Measurements from ENCODE around the gene PADI4.

Gene PADI4

GRCh38 chr1:17282836-17283235 lies 25.2 kb upstream of the PADI4 start:
- DNase-seq = no peak

DNA sequence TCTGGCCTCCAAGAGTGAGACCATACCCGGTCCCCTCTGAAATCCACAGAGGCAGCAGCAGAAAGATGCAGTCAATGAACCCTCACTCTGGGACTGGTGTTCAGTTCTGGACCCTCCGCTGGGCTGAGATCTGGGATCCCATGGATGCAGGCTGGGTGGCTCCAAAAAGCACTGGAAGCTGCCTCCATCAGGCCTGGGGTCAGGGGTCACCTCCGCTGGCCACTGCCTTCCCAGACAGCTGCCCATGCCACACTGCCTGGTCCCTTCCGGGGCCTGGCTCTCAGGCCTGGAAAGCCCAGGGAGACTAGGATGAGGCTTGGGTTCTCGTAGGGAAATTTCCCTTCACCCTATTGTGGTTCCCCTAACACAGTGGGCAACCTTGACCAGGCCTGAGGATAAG lies 21.4 kb upstream of the PADI4 start:
- no peak for DNase-seq

GRCh38 chr1:17287130-17287776 lies 20.7 kb upstream of the PADI4 start:
- DNase-seq = no peak

DNA sequence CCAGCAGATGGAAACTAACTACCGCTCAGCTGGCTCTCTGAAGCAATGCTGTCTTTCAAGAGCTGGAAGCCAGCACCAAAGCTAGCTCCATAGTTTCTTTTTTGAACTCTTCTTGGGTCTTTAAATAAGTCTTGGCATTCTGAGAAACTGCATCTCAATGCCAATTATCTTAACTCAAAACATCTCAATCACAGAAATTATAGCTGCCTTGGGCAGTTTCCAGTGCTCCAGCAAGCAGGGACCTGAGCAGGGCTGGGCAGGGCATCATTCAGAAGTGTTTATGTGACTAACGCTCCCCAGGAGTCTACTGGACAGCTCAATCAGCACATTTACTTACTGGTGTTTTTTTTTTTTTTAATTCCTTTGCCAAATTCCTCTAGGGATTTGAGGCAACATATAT lies 18.3 kb upstream of the PADI4 start:
- DNase-seq = no peak

DNA sequence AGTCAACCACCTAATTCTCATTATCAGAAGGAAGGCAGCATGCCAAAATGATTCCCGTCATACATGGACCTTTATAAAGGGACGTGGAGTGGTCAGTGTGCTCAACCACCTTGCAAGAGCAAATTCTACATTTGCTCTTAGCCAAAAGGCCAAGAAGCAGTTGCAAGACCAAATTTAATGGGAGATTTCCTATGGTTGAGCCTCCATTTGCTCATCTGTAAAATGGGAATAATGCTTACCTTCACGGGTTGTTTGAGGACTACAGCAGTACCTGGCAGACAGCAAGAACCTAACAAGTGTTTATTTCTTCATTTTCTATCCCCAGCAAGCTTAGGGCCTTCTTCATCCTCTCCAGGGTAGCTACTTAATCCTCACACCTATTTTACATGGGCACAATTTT lies 17.4 kb upstream of the PADI4 start:
- DNase-seq = no peak

DNA sequence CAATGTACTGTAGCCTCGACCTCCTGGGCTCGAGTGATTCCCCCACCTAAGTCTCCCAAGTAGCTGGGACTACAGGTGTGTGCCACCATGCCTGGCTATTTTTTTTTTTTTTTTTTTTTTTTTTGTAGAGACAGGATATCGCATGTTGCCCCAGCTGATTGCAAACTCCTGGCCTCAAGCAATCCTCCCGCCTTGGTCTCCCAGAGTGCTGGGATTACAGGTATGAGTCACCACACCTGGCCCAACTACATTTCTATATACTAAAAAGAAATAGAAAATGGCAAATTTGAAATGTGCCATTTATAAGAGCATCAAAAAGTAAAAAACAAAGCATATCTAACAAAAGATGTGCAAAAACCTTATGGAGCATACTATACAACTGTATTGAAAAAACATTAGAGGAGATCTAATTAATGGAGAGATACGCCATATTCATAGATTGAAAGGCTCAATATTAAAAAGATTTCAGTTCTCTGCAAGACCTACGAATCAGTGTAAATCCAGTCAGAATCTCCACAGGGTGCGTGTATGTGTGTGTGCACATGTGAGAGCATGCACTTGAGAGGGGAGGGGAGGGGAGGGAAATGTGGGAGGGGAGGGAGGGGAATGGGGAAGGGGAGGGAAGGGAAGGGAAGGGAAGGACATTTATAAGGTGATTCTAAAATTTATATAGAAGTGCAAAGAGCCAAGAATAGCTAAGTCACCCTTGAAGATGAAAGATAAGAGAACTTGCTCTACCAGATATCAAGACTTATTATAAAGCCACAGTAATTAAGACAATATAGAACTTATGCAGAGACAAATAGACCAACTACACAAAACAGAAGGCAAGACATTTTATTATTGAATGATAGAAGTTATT lies 15.5 kb upstream of the PADI4 start:
- DNase-seq = no peak

DNA sequence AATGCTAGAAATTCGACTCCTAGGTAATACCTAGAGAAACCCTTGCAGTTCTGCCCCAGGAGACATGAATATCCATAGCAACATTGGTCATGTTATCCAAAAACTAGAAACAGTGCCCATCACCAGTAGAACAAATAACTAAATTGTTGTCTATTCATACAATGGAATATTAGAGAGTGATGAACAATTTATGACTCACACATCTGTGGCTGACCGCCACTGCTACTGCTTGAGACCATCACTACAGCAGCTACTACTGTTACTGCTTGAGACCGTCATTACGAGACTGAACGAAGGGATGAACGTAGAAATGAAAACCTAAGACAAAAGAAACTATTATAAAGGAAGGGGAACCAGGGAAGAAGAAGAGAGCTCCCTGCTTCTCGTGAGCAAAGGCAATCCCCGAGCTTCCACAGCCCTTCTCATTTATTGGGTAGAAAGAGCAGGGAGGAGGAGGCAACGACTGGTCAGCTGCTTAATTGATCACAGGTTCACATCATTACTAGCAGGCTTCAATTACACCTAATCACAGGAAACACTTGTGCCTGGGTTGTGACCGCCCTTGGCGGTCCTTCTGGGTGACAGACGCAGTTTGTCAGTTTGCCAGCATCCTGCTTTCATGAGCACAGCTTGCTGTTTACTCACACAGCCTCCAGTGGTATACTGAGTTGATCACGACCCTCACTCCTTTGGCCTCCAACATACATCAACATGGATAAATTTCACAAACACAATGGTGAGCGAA lies 14.1 kb upstream of the PADI4 start:
- DNase-seq = no peak

- DNase-seq = no peak
These were observed 12.7 kb upstream of the PADI4 start for GRCh38 chr1:17295292-17295691.

DNA sequence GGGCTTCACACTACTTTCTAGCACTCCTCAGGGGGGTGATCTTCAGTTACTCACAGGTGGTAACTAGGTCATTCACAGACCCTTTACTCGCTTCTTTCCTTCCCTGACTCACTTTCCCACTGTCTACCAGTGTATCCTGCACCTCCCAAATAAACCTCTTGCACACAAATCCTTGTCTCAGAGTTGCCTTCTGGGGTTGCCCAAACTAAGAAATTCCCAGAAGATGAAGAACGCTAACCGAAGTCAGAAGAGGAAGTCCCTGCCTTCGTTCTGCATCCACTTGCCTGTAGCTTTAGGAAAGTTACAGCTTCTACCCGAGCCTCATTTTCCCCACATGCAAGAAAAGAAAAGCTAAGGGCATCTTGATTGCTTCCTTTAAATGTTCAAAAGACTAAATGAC lies 11.9 kb upstream of the PADI4 start:
- no peak for DNase-seq

- no peak for DNase-seq
These were observed 10.0 kb upstream of the PADI4 start for GRCh38 chr1:17297991-17298390.

GRCh38 chr1:17301767-17302166 lies 6.2 kb upstream of the PADI4 start:
- no peak for DNase-seq

- DNase-seq = no peak
These were observed 3.7 kb upstream of the PADI4 start for GRCh38 chr1:17304151-17304825.

DNA sequence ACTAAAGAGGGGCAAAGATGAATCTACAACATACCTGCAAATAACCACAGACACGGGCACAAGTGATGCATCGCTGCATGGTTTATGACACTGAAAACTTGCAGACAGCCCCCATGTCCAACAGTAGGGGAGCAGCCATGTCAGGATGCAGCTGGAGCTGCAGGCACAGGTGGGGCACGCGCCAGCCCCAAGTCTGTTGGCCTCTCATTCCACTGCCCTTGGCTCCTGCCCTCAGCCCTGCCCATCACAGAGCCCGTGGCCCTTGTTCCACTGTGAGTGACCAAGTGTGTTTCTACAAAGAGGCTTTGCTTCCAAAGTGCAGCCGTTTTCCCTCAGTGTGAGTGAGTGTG lies 3.2 kb upstream of the PADI4 start:
- no peak for DNase-seq

DNA sequence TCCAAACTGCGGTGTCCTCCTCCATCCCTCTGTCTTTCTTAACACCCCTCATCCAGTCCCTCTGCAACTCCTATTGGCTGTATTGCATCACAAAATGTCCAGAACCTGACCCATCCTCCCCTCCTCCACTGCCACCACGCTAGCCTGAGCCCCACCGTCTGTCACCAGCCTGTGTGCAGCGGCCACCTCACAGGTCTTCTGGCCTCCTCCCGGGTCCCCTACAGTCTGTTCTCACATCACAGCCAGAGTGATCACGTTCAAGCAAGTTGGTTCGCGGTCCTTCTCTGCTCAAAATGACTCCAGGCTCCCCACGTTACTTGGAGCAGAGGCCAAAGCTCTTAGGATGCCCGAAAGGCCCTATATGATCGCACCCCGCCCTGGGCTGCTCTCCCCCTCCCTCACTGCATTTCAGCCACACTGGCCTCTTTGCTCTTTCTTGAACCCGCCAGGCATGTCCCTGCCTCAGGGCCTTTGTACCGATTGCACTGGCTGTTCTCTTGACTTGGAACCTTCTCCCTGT lies 2.4 kb upstream of the PADI4 start:
- DNase-seq = no peak

DNA sequence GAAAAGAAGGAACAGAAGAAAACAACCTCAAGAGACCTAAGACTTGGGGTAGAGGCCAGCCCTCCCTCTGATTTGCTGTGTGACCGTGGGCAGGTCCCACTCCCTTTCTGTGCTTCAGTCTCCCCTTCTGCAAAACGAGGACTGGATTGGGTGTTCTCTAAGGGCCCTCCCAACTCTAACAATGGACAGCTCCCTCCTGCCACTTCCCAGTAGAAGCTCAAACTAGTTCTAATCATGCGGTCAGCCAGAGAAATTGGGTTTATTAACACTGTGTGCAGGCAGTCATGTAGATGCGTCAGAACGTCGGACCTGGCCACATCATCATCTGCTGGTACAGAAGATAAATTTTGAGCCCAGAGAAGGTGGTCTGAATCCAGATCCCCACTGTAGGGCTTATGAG lies 1.6 kb upstream of the PADI4 start:
- DNase-seq = no peak

- no peak for DNase-seq
These were observed 1.1 kb upstream of the PADI4 start for GRCh38 chr1:17306921-17307320.

GRCh38 chr1:17307329-17307728 lies 668 bp upstream of the PADI4 start:
- DNase-seq = no peak

DNA sequence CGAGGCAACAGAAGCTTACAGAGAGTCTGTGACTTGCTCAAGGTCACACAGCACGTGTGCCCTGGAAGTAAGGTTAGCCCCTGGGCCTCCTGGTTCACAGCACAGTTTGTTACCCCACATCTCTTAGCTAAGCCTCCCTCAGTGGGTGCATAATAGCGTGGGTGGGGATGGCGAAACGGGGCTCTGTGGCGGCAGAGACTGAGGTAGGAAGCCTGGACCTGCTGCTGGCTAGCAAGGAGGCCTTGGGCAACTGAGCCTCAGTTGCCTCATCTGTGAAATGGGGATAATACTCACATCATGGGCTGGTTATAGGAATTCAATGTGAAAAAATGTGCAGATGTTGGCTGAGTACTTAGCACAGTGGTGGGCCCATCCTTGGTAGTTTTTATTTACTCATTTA lies 596 bp downstream of the PADI4 start:
- no peak for DNase-seq

GRCh38 chr1:17309426-17310067 lies 1.6 kb downstream of the PADI4 start:
- no peak for DNase-seq

DNA sequence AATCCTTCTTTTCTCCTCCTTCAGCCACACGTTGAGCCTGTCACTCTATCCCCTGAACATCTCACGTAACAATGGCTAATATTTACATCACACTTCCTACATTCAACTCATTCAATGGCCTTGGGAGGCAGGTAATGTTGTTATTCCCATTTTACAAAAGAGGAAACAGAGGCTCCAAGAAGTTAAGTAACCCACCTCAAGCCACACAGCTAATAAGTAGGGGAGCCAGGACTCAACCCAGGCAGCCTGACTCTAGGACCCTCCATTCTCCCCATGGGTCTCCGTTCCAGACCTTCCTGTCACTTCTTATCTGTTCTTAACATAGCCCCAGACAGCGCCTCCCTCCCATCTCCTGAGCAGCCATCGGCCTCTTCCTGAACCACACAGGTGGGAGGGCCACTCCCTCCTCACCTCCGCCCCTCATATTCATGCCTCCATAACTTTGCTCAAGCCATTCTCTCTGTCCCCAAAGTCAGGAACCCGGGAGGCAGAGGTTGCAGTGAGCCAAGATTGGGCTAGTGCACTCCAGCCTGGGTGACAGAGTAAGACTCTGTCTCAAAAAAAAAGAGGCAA lies 2.2 kb downstream of the PADI4 start:
- DNase-seq = no peak

DNA sequence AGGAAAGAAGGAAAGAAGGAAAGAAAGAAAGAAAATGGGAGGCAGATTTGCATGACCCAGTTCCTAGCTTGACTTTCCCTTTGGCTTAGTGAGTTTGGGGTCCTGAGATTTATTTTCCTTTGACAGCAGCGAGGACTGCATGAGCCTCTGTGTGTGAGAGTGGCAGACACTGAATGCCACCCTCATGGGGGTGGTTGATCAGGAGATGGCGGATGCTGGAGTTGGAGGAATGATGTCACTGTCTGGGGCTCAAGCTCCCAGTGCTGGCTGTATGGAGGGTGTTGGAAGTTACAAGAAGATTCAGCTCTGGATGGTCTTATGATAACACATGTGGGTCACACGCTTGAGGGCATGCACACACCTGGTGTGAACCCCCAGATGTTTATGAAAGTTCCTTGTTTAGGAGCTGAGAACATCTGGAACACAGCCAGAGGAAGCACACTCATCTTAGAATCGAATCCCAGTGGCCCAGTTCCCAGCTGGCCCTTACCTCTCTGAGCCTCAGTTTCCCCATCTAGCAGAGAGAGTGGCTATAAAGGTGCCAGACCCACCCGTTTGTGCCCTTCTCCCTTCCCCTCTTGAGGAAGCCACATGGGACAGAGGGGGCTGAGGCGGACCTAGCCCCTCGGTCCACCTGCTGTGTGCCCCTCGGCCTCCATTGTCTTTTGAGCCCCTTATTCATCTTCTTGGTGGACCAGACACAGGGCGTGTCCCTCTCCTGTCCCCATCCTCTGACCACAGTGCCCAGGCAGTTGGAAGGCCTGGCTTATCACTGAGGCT lies 5.7 kb downstream of the PADI4 start:
- no peak for DNase-seq
